GM23338 (cell line): ENCODE results near the gene EPHB2. TPM values are rescaled to one million over a fixed set of nuclear protein-coding genes. Genes with fewer than 3 reads are reported as not detected.

ENCODE experiments used
- ATAC-seq: fragments of 200-7000 bp; cut with Tn5 transposase; 3 replicates; pipeline ENCODE4 v1.9.1; 2020
- DNase-seq: peaks from one replicate; pipeline ENCODE4 v3.0.0-alpha.2; 2015; ENCODE audit warnings: low spot score
- H2AFZ ChIP-seq: fragments of 200-600 bp; sonication (generic); 2 replicates; pipeline ENCODE4 v1.8.0; 2016; ENCODE audit warnings: antibody characterized with exemption, mild to moderate bottlenecking, moderate library complexity
- H3F3A ChIP-seq: fragments of 200-600 bp; sonication (generic); replicated peaks from 2 replicates; pipeline ENCODE4 v1.8.0; 2017; ENCODE audit warnings: antibody characterized with exemption, mixed run types, low read depth
- H3K27ac ChIP-seq: fragments of 200-600 bp; sonication (generic); 2 replicates; pipeline ENCODE4 v1.6.1; 2016; ENCODE audit warnings: low read depth
- H3K27me3 ChIP-seq: fragments of 200-600 bp; sonication (generic); 2 replicates; pipeline ENCODE4 v1.8.0; 2016; ENCODE audit warnings: mild to moderate bottlenecking, mixed run types, moderate library complexity; ENCODE audit not compliant: insufficient read depth
- H3K36me3 ChIP-seq: fragments of 200-600 bp; sonication (generic); 2 replicates; pipeline ENCODE4 v1.8.0; 2016; ENCODE audit warnings: mild to moderate bottlenecking; ENCODE audit not compliant: insufficient read depth
- H3K4me1 ChIP-seq: fragments of 200-600 bp; sonication (generic); 2 replicates; pipeline ENCODE4 v1.8.0; 2016; ENCODE audit warnings: mild to moderate bottlenecking, moderate library complexity; ENCODE audit not compliant: insufficient read depth
- H3K4me2 ChIP-seq: fragments of 200-600 bp; sonication (generic); 2 replicates; pipeline ENCODE4 v1.7.1; 2017; ENCODE audit warnings: mixed run types
- H3K4me3 ChIP-seq: fragments of 200-600 bp; sonication (generic); 2 replicates; pipeline ENCODE4 v1.6.1; 2016; ENCODE audit warnings: mixed run types
- H3K79me2 ChIP-seq: fragments of 200-600 bp; sonication (generic); replicated peaks from 2 replicates; pipeline ENCODE4 v1.8.0; 2017; ENCODE audit warnings: mild to moderate bottlenecking; ENCODE audit not compliant: insufficient read depth
- H3K9me2 ChIP-seq: fragments of 200-600 bp; sonication (generic); 2 replicates; pipeline ENCODE4 v1.8.0; 2017; ENCODE audit not compliant: insufficient read depth
- H4K20me1 ChIP-seq: fragments of 200-600 bp; sonication (generic); replicated peaks from 2 replicates; pipeline ENCODE4 v1.8.0; 2017; ENCODE audit warnings: mild to moderate bottlenecking; ENCODE audit not compliant: insufficient read depth
- H3K27ac Mint-ChIP-seq: 2 replicates; pipeline ENCODE4 v1.8.0; 2020; ENCODE audit warnings: inconsistent platforms, mild to moderate bottlenecking, moderate library complexity, mixed read lengths
- H3K27me3 Mint-ChIP-seq: 3 replicates; pipeline ENCODE4 v1.8.0; 2022; ENCODE audit warnings: low read depth, mild to moderate bottlenecking, moderate library complexity, mixed read lengths, inconsistent platforms; ENCODE audit not compliant: insufficient read depth, poor library complexity
- H3K36me3 Mint-ChIP-seq: 3 replicates; pipeline ENCODE4 v1.8.0; 2021; ENCODE audit warnings: low read depth, mild to moderate bottlenecking, inconsistent platforms, moderate library complexity, mixed read lengths
- H3K4me1 Mint-ChIP-seq: 3 replicates; pipeline ENCODE4 v1.8.0; 2020; ENCODE audit warnings: mild to moderate bottlenecking, inconsistent platforms, mixed read lengths
- H3K4me3 Mint-ChIP-seq: 3 replicates; pipeline ENCODE4 v1.8.0; 2021; ENCODE audit warnings: moderate library complexity, mild to moderate bottlenecking, inconsistent platforms, mixed read lengths
- H3K9me3 Mint-ChIP-seq: 3 replicates; pipeline ENCODE4 v1.8.0; 2020; ENCODE audit warnings: moderate library complexity, mild to moderate bottlenecking, inconsistent platforms, mixed read lengths
- NANOG ChIP-seq: IDR thresholded peaks from 2 replicates; pipeline ENCODE4 v1.6.1; 2016; ENCODE audit warnings: antibody characterized with exemption, borderline replicate concordance
- STAT1 ChIP-seq: IDR thresholded peaks from one replicate; pipeline ENCODE4 v1.6.1; 2016; ENCODE audit warnings: antibody characterized with exemption; ENCODE audit not compliant: unreplicated experiment
- ZNF114 ChIP-seq: fragments of 250-450 bp; sonication (Bioruptor Pico); IDR thresholded peaks from 2 replicates; pipeline ENCODE4 v1.5.0; 2020; ENCODE audit warnings: mild to moderate bottlenecking, moderate library complexity
- polyA plus RNA-seq: library from polyadenylated mRNA; unstranded; fragments of >200 nt; fragmentation: Nextera tagmentation; extraction: Ambion mirVana; gene quantifications from 2 replicates; pipeline ENCODE4 v1.2.1, GENCODE V29; 2016
- total RNA-seq: library from RNA; depleted of rRNA; stranded (reverse); fragments of >200 nt; shearing (Covaris generic); gene quantifications from 2 replicates; pipeline ENCODE4 v1.2.3, GENCODE V29; 2014
- TF ChIP-seq, protein P1 (sequence below), 2 experiments: fragments of 200-600 bp in 1 of 2; sonication (generic) in 1 of 2; conservative IDR thresholded peaks; 2 replicates each; pipeline versions ENCODE4 v1.5.1 to v1.6.1; 2016 to 2017; ENCODE audit warnings: antibody characterized with exemption in 2 of 2, low read depth in 2 of 2, mild to moderate bottlenecking in 2 of 2, moderate library complexity in 1 of 2
- TF ChIP-seq, protein P2 (sequence below): IDR thresholded peaks from 2 replicates; pipeline ENCODE4 v1.6.1; 2016; ENCODE audit warnings: antibody characterized with exemption
- TF ChIP-seq, protein P3 (sequence below): IDR thresholded peaks from one replicate; pipeline ENCODE4 v1.6.1; 2018; ENCODE audit warnings: antibody characterized with exemption; ENCODE audit not compliant: unreplicated experiment

Gene EPHB2
- total and polyA plus RNA-seq, 2 experiments from 2014 or later = 4.1 to 20.1 TPM

DNA sequence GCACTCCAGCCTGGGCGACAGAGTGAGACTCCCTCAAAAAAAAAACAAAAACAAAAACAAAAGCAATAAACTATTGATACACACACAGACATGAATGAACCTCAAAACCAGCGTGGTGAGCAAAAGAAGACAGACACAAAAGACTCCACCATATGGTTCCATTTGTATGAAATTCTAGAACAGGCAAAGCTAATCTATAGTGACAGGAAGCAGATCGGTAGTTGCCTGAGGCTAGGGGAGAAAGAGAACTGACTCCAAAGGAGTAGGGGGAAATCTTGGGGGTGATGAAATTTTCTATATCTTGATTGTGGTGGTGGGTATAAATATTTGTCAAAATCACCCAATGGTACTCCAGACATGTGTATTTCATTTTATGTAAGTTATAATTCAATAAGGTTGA, 241.2 kb downstream of the EPHB2 start (continued):
- TF ChIP-seq, protein P1, sequence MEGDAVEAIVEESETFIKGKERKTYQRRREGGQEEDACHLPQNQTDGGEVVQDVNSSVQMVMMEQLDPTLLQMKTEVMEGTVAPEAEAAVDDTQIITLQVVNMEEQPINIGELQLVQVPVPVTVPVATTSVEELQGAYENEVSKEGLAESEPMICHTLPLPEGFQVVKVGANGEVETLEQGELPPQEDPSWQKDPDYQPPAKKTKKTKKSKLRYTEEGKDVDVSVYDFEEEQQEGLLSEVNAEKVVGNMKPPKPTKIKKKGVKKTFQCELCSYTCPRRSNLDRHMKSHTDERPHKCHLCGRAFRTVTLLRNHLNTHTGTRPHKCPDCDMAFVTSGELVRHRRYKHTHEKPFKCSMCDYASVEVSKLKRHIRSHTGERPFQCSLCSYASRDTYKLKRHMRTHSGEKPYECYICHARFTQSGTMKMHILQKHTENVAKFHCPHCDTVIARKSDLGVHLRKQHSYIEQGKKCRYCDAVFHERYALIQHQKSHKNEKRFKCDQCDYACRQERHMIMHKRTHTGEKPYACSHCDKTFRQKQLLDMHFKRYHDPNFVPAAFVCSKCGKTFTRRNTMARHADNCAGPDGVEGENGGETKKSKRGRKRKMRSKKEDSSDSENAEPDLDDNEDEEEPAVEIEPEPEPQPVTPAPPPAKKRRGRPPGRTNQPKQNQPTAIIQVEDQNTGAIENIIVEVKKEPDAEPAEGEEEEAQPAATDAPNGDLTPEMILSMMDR (conservative IDR thresholded peaks at IDR 0.05; ENCODE audit: low read depth in 2 of 2) = no peak
- TF ChIP-seq, protein P2, sequence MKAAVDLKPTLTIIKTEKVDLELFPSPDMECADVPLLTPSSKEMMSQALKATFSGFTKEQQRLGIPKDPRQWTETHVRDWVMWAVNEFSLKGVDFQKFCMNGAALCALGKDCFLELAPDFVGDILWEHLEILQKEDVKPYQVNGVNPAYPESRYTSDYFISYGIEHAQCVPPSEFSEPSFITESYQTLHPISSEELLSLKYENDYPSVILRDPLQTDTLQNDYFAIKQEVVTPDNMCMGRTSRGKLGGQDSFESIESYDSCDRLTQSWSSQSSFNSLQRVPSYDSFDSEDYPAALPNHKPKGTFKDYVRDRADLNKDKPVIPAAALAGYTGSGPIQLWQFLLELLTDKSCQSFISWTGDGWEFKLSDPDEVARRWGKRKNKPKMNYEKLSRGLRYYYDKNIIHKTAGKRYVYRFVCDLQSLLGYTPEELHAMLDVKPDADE = no peak
- TF ChIP-seq STAT1 = no peak

DNA sequence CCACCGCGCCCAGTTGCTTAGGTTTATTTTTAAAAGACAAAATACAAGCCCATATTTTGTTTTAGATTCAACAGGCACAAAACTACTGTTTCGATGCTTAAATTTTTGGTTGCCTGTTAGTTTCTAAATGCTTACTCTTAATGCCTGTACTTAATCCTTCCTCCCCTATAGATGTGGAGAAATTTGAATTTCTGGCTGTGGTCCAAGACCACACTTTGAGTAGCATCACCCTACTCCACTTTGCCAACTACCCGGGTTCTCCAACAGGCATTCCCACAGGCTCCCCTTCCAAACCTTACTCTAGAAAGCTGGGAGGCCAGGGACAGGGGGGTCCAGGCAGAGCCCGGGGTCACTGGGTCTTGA, 242.0 kb downstream of the EPHB2 start:
- H3K27me3 Mint-ChIP-seq = peaks cover 40% of the 10 kb centered on the region
- no peaks in the 10 kb centered on the region for H3K4me1 Mint-ChIP-seq
- H3K27me3 ChIP-seq = peaks cover 38% of the 10 kb centered on the region
- TF ChIP-seq, protein P1 (conservative IDR thresholded peaks at IDR 0.05; ENCODE audit: low read depth in 2 of 2) = no peak
- TF ChIP-seq ZNF114 = no peak
- DNase-seq (no peak), ATAC-seq (no peak)
- no peaks in the 10 kb centered on the region for H3K79me2 ChIP-seq
- H3K27ac Mint-ChIP-seq = no peak overlapping the region
- H3K36me3 Mint-ChIP-seq = no peaks in the 10 kb centered on the region
- no peaks in the 10 kb centered on the region; the same call in 2 of the 3 replicates for H3K9me3 Mint-ChIP-seq
- no peaks in the 10 kb centered on the region for H4K20me1 ChIP-seq
- H2AFZ ChIP-seq = peak overlapping the region; percentile 94
- peak overlapping the region; percentile 77; the same call in 1 of the 2 replicates for H3K4me2 ChIP-seq
- H3K9me2 ChIP-seq = no peaks in the 10 kb centered on the region
- no peak overlapping the region for H3K4me3 Mint-ChIP-seq
- H3K4me3 ChIP-seq = peak overlapping the region; percentile 51
- H3K27ac ChIP-seq = no peak overlapping the region
- H3F3A ChIP-seq = peaks cover 5% of the 10 kb centered on the region
- no peaks in the 10 kb centered on the region for H3K4me1 ChIP-seq
- H3K36me3 ChIP-seq = no peaks in the 10 kb centered on the region

DNA sequence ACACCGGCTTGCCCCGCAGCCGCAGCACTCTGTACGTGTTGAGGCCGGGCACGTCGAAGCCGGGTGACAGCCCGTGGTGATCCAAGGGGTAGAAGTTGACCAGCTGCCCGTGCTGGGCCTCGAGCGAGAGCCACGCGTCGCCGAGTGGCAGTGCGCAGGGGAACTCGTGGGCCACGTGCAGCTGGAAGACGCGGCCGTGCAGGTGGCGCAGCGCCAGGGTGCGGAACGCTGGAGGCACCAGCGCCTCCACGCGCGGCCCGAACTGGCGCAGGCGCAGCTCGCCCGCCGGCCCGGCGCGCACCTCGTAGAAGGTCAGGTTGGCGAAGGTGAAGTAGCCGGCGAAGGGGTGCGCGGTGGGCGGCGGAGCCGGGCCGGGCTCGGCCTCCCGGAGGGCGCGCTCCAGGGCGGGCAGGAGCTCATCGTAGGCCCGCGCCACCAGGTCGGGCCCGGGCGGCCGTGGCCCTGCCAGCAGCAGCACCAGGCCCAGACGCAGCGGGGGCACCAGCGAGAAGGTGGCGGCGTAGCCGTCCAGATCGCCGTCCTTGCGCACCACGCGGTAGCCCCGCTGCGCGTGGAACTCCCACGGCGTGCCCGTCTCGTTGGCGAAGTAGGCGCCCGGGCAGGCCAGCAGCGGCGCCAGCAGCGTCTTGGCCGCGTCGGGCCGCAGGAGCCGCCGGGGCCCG, 242.6 kb downstream of the EPHB2 start:
- no peaks in the 10 kb centered on the region for H3K36me3 Mint-ChIP-seq
- peak; percentile 62 for DNase-seq
- H3K27me3 ChIP-seq = peaks cover 38% of the 10 kb centered on the region
- H3K27me3 Mint-ChIP-seq = peaks cover 40% of the 10 kb centered on the region
- H4K20me1 ChIP-seq = no peaks in the 10 kb centered on the region
- H3K9me2 ChIP-seq = no peaks in the 10 kb centered on the region
- H3K4me1 ChIP-seq = no peaks in the 10 kb centered on the region
- H3F3A ChIP-seq = peaks cover 5% of the 10 kb centered on the region
- peak overlapping the region; percentile 94 for H2AFZ ChIP-seq
- peak; percentile 75 for ATAC-seq
- no peak overlapping the region for H3K27ac ChIP-seq
- H3K79me2 ChIP-seq = no peaks in the 10 kb centered on the region
- H3K4me3 ChIP-seq = peak overlapping the region; percentile 51
- no peaks in the 10 kb centered on the region for H3K36me3 ChIP-seq
- H3K4me3 Mint-ChIP-seq = no peak overlapping the region; the same call in 2 of the 3 replicates
- TF ChIP-seq, protein P3, sequence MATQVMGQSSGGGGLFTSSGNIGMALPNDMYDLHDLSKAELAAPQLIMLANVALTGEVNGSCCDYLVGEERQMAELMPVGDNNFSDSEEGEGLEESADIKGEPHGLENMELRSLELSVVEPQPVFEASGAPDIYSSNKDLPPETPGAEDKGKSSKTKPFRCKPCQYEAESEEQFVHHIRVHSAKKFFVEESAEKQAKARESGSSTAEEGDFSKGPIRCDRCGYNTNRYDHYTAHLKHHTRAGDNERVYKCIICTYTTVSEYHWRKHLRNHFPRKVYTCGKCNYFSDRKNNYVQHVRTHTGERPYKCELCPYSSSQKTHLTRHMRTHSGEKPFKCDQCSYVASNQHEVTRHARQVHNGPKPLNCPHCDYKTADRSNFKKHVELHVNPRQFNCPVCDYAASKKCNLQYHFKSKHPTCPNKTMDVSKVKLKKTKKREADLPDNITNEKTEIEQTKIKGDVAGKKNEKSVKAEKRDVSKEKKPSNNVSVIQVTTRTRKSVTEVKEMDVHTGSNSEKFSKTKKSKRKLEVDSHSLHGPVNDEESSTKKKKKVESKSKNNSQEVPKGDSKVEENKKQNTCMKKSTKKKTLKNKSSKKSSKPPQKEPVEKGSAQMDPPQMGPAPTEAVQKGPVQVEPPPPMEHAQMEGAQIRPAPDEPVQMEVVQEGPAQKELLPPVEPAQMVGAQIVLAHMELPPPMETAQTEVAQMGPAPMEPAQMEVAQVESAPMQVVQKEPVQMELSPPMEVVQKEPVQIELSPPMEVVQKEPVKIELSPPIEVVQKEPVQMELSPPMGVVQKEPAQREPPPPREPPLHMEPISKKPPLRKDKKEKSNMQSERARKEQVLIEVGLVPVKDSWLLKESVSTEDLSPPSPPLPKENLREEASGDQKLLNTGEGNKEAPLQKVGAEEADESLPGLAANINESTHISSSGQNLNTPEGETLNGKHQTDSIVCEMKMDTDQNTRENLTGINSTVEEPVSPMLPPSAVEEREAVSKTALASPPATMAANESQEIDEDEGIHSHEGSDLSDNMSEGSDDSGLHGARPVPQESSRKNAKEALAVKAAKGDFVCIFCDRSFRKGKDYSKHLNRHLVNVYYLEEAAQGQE = no peak
- no peak for TF ChIP-seq NANOG
- TF ChIP-seq ZNF114 = no peak
- TF ChIP-seq, protein P1 (conservative IDR thresholded peaks at IDR 0.05; ENCODE audit: low read depth in 2 of 2) = no peak
- no peak for TF ChIP-seq STAT1
- H3K9me3 Mint-ChIP-seq = no peaks in the 10 kb centered on the region; the same call in 2 of the 3 replicates
- peak overlapping the region; percentile 77 for H3K4me2 ChIP-seq
- H3K27ac Mint-ChIP-seq = no peak overlapping the region
- H3K4me1 Mint-ChIP-seq = no peaks in the 10 kb centered on the region
